HL-60 (cell line): ENCODE measurements around the gene AGAP1.

Experiments used
- GABPA ChIP-seq: IDR thresholded peaks from 2 replicates; pipeline ENCODE4 v1.6.1; 2012; ENCODE audit warnings: low read depth
- POLR2AphosphoS5 ChIP-seq: IDR thresholded peaks from 2 replicates; pipeline ENCODE4 v1.6.1; 2012; ENCODE audit warnings: low read depth
- SPI1 ChIP-seq: IDR thresholded peaks from 2 replicates; pipeline ENCODE4 v1.6.1; 2012; ENCODE audit warnings: low read depth, mild to moderate bottlenecking, borderline replicate concordance
- TF ChIP-seq, protein P1 (sequence below): IDR thresholded peaks from one replicate; pipeline ENCODE4 v1.5.1; 2011; ENCODE audit warnings: low read length, control low read depth, inconsistent platforms; ENCODE audit not compliant: insufficient read depth
- TF ChIP-seq, protein P2 (sequence below): IDR thresholded peaks from 2 replicates; pipeline ENCODE4 v1.6.1; 2012; ENCODE audit warnings: low read depth; ENCODE audit not compliant: insufficient replicate concordance

DNA sequence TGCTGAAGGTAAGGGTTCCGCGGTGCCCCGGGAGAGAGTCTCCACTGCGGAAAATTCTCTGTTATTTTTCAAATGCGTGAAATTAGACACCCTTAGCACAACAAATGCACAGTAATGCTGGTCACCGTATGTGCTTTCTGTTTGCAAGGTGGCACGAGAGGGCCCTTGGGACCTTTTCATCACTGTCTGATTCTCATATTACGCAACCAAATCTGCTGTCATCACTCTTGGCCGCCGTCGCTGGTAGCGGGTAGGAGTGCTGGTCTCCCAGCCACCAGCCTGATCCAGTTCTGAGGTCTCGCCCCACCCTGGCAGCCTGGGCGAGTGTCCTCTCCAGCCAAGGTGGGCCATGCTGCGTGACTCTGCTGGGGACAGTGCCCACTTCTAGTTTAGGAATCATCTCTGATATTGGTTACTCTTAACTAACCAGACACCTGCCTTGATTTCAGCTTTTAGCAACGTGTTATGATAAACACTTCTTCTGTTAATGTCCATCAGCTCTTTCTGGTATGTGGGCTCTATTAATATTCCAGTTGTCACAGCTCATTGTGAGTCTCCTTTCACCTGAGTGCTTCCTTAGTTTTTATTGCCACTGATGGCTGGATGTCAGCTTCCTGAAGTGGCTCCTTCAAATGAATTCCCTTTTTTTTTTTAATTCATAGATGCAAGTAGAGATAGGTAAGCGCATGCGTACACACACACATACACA, 474.9 kb downstream of the AGAP1 start:
- TF ChIP-seq, protein P1, sequence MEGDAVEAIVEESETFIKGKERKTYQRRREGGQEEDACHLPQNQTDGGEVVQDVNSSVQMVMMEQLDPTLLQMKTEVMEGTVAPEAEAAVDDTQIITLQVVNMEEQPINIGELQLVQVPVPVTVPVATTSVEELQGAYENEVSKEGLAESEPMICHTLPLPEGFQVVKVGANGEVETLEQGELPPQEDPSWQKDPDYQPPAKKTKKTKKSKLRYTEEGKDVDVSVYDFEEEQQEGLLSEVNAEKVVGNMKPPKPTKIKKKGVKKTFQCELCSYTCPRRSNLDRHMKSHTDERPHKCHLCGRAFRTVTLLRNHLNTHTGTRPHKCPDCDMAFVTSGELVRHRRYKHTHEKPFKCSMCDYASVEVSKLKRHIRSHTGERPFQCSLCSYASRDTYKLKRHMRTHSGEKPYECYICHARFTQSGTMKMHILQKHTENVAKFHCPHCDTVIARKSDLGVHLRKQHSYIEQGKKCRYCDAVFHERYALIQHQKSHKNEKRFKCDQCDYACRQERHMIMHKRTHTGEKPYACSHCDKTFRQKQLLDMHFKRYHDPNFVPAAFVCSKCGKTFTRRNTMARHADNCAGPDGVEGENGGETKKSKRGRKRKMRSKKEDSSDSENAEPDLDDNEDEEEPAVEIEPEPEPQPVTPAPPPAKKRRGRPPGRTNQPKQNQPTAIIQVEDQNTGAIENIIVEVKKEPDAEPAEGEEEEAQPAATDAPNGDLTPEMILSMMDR, result no peak
- no peak for TF ChIP-seq POLR2AphosphoS5
- no peak for TF ChIP-seq SPI1
- TF ChIP-seq GABPA, result no peak
- TF ChIP-seq, protein P2, sequence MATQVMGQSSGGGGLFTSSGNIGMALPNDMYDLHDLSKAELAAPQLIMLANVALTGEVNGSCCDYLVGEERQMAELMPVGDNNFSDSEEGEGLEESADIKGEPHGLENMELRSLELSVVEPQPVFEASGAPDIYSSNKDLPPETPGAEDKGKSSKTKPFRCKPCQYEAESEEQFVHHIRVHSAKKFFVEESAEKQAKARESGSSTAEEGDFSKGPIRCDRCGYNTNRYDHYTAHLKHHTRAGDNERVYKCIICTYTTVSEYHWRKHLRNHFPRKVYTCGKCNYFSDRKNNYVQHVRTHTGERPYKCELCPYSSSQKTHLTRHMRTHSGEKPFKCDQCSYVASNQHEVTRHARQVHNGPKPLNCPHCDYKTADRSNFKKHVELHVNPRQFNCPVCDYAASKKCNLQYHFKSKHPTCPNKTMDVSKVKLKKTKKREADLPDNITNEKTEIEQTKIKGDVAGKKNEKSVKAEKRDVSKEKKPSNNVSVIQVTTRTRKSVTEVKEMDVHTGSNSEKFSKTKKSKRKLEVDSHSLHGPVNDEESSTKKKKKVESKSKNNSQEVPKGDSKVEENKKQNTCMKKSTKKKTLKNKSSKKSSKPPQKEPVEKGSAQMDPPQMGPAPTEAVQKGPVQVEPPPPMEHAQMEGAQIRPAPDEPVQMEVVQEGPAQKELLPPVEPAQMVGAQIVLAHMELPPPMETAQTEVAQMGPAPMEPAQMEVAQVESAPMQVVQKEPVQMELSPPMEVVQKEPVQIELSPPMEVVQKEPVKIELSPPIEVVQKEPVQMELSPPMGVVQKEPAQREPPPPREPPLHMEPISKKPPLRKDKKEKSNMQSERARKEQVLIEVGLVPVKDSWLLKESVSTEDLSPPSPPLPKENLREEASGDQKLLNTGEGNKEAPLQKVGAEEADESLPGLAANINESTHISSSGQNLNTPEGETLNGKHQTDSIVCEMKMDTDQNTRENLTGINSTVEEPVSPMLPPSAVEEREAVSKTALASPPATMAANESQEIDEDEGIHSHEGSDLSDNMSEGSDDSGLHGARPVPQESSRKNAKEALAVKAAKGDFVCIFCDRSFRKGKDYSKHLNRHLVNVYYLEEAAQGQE, result no peak
